Suppressor macrophage treated with lipopolysaccharide for 1 hour (primary cell): Measurements from ENCODE around the gene CALM1.

ENCODE experiments used
- DNase-seq, 3 donors: peaks; one replicate each; pipeline ENCODE4 v3.0.0-alpha.2; 2020 to 2022

Gene CALM1

GRCh38 chr14:90412058-90412457 lies 15.2 kb downstream of the CALM1 start:
- no peak for DNase-seq

- no peak for DNase-seq
Observed at GRCh38 chr14:90416720-90417119, 19.9 kb downstream of the CALM1 start.

DNA sequence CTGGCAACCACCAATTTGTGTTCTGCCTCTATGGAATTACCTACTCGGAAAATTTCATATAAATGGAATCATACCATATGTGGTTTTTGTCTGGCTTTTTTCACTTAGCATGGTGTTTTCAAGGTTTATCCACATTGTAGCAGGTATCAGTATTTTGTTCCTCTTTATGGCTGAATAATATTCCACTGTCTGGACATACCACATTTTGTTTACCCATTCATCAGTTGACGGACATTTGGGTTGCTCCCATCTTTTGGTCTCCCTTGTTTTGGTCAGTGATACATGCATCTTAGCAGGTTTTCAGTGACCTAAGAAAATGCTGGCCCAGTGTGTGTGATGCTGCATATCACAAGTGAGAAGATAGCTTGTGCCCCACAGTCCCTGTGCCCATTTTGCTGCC lies 21.2 kb downstream of the CALM1 start:
- no peak for DNase-seq

- no peak for DNase-seq
Observed at GRCh38 chr14:90419200-90419599, 22.4 kb downstream of the CALM1 start.

DNA sequence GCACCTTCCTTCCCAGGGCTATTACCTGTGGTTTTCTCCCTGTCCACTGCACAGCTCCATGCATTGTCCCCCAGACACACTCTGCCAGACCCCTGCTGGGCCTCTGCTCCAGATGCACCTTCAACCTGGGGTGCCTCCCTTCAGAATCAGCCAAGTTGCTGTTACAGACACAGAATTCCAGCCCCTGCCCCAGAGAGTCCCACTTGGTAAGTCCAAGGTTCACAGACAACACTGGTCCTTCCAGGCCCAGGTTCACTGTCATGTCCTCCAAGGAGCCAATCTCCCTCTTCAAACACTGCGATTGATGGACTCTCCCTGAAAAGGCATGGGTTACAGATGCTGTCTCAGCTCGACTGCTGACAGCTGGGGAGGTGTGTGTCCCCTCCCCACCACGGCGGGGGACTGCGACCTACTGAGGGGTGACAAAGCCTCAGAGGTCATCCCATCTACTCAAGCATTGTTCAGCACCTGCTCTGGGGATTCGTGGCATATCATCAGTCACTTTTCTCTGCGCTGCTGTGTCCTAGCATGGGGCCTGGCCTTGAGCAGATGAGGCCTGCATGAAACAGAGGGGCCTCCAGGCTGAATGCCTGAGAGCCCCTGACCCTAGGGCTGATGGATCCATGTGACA lies 24.3 kb downstream of the CALM1 start:
- DNase-seq: no peak

- DNase-seq: no peak
Observed at GRCh38 chr14:90421632-90422020, 24.8 kb downstream of the CALM1 start.

- DNase-seq: no peak
Observed at GRCh38 chr14:90423166-90423565, 26.3 kb downstream of the CALM1 start.

- DNase-seq: no peak
Observed at GRCh38 chr14:90424075-90424474, 27.2 kb downstream of the CALM1 start.

DNA sequence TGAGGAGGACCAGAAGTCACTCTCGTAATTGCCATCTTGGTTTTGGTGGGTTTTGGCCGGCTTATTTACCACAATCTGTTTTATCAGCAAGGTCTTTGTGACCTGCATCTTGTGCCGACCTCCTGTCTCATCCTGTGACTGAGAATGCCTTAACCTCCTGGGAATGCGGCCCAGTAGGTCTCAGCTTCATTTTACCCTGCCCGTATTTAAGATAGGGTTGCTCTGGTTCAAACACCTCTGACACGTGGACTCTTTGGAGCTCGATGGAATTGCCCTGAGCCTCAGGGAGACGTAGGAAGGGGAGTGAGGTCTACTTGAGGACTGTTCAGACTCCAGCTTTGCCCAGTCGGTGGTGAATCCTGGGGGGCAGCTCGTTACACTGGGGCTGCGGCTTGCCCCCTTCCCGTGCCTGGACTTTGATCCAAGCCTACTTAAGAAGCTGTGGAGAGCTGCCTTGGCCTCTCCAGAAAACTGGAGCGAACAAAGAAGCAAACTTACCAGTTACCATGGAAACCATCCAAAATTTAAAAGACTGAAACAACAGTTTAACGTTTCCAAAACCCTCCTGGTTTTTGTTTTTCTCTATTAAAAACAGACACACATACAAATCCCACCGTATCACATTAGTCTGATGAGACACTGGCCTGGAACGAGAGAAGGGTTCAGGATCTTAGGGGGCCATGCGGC lies 28.0 kb downstream of the CALM1 start:
- DNase-seq: no peak

- DNase-seq: no peak
Observed at GRCh38 chr14:90425373-90425879, 28.6 kb downstream of the CALM1 start.

DNA sequence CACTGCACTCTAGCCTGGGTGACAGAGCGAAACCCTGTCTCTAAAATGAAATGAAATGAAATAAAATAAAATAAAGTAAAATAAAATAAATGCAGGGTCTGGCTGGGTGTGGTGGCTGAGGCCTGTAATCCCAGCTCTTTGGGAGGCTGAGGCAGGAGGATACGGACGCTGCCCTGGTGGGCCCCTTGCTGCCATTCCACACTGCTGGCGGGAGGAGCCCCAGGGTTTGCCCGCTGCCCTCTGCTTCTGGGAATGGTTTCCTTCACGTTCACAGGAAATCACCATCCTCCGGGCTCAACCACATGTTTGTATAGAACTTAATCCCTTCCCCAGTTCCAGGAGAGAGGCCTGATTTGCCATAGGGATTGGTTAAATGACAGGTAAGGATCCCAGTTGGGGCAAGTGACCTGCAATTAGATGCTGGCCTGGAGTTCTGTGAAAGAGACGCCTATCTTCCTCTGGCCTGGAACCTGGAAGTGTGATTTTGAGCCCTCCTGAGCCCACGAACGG lies 29.3 kb downstream of the CALM1 start:
- DNase-seq: no peak

DNA sequence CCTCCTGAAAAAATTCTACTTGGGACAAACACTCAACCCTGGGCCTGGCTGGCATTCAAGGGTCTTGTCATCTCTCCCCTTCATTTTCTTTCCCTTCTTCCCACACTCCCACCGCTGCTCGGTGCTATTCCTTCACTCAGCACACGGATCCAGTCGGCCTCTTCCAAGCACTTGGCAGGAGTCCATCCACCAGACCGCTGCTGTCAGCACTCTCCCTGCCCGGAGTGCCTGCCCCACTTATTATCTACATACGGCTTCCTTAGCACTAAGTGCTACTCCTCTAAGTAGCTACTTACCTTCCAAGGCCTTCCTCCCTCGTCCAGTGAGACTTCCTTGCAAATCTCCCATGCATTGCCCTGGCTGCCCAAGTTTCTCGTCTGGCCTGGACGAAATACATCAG lies 29.8 kb downstream of the CALM1 start:
- no peak for DNase-seq

DNA sequence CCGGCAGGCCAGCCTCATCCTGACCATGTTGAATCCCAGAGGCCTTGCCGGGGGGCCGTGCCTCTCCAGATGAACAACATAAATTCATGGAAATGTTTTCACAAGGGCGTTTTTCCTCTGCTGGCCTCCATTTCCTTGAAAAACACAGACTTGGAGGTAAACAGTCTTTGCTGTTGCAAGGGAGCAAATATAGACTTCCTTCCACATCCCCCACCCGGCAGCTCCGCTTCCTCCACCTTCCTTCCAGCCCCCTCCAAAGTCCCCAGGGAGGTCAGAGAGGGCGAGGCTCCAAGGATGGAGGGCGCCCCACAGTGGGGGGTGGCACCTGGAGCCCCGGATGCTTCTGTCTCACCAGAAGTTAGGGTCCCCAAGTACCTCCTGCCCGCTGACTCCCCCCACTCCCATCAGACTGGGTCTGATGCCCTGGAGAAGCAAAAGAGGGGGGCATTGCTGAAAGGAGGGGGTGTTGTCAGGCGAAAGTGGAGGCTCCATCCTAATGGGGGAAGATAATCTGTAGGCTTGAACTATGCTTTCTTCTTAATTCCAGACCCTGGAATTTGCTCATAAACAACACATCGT lies 31.1 kb downstream of the CALM1 start:
- no peak for DNase-seq

DNA sequence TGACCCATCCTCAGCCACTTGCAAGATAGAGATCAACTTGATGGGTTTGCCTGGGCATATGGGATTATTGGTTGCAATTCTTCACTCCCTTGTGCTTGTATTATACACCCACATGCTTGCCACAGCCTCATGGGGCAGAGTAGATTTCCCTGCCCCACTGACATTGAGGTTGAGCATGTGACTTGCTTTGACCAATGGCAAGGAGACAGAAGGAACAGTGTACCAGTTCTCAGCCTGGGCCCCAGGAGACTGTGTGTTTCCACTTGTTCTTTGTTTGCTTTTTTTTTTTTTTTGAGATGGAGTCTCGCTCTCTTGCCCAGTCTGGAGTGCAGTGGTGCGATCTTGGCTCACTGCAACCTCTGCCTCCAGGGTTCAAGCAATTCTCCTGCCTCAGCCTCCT lies 31.8 kb downstream of the CALM1 start:
- no peak for DNase-seq

- no peak for DNase-seq
Observed at GRCh38 chr14:90429236-90429635, 32.4 kb downstream of the CALM1 start.

- no peak for DNase-seq
Observed at GRCh38 chr14:90429754-90430153, 32.9 kb downstream of the CALM1 start.

DNA sequence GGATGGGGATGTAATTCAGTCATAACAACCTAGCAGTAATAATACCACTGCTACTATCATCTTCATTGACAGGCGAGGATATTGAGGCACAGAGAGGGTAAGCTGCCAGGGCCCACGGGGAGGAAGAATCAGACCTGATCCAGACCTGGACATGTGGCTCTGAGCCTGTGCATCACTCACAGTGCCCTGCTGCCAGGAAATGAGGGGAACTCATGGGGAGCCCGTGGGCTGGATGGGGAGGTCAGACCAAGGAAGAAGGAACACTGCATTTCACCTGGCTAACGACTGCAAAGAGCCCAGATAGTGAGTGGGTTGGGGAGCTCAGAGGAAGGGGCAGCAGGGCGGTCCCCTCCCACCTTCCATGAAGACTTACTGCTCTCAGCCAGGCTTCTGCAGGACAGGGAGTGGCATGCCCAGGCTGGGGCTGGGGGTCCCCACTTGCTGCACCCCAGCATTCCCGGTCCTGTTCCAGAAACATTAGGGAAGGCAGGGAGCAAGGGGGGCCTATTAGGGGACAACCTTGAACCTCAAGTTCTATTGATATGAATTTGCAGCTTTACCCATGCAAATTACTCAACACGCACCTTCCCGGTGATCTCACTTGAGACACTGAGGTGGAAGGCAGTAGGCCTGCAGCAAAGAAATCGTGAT lies 37.7 kb downstream of the CALM1 start:
- no peak for DNase-seq

DNA sequence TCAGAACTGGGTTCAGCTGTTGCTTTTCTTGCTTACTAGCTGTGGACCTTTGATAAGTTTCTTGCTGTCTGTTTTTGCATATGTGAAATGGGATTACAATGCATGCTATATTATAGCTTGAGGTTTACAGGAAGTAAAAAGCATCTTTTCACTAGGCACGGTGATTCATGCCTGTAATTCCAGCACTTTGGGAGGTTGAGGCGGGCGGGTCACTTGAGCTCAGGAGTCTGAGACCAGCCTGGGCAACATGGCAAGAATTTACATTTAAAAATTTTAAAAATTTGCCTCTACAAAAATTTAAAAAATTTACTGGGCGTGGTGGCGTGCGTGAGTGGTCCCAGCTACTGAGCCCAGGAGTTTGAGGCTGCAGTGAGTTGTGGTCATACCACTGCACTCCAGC lies 42.0 kb downstream of the CALM1 start:
- DNase-seq: no peak

GRCh38 chr14:90440021-90440451 lies 43.2 kb downstream of the CALM1 start:
- no peak for DNase-seq

DNA sequence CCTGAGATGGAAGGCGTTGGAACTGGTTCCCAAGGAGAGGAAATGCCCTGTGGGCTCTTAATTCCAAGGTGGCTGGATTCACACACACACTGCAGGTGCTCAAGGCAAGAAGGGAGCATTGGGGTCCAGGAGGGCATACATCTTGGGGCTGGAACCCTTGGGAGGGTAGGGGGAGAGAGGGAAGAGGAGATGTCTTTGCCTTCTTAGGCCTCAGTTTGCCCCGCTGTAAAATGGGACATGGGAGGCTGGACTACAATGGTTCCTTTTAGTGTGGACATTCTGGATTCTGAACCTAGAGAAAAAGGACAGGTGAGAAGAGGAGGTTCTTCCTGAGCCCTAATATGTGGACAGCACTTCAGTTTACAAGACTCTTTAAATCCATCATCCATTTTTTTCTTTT lies 43.8 kb downstream of the CALM1 start:
- no peak for DNase-seq

GRCh38 chr14:90442388-90442787 lies 45.6 kb downstream of the CALM1 start:
- no peak for DNase-seq

DNA sequence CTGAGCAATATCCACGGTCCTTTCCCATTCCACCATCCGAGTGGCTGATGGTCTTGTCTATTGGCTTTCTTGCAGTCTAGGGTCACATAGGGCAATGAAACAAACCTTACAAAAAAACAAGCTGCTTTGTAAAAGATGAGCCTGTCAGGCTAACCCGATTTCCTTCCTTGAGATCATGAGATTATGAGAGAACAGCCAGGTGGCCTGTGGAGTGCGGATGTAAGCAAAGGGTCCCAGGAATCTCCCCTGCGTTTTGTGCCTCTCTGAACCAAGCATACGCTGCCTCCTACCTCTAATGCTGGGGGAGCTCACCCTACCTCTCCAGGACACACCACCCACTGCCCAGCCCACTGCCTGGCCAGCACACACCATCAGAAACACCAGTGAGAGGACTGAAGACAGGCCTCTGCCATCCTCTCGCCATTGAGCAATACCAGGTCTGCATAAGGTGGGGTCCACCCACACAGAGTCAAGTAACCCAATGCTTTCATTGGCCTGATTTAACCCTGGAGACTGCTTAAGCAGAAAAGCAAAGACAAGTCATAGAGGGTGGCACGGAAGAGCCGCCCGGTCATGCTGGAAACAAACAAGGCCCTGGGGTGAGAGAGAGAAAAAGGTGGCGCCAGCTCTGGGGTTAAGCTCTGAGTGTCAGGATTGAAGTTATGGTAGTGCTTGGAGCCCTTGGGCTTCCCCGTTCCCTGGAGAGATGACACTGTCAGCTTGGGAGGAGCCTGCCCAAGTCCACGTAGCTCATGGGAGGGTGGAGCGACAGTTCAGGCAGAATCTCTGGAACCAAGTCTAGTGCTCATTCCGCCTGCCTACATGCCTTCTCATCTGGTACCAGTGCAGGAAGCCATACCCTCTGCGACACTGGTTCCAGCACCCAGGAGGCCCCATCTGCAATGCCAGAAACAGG lies 46.6 kb downstream of the CALM1 start:
- DNase-seq: no peak
